NCI-H2196 treated with DMSO at 0.1 percent for 48 hours (cell line): ENCODE results near the gene KLF17.

Experiments used
- DNase-seq: peaks from one replicate; lab custom pipeline; 2025; ENCODE audit not compliant: unreplicated experiment; lab: John Stamatoyannopoulos, UW

KLF17 gene

DNA sequence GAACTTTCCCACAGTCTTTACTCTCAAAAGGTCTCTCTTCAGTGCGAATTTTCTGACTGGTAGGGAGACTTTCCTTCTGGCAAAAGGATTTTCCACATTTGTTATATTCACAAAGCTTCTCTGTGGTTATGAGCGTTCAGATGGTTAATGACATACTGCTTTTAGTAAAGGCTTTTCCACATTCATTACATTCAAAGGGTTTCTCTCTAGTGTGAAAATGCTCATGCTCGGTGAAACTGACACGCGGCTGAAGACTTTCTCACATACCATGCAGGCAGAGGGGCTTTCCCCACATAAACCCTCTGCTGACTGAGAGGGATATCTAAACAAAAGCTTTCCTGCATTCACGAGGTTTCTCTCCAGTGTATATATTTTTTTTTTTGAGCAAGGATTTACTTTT is 32.7 kb downstream of the KLF17 start:
- no peak for DNase-seq

DNA sequence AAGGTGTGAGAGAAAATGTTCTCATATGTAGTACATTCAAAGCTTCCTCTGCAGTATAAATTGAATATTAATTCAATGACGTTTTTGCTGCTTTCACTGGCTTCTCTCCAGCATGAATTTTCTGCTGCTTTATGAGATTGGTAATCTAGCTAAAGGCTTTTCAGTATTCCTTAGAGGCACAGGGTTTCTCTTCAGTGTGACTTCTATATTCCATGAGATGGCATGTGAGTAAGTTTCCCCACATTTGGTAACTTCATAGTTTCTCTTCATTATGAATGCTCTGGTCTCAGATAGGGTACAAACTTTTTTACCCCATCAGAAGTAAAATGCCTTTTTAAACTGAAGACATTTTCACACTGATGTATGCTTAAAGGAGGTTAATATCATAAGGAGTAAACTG is 33.2 kb downstream of the KLF17 start:
- no peak for DNase-seq

DNA sequence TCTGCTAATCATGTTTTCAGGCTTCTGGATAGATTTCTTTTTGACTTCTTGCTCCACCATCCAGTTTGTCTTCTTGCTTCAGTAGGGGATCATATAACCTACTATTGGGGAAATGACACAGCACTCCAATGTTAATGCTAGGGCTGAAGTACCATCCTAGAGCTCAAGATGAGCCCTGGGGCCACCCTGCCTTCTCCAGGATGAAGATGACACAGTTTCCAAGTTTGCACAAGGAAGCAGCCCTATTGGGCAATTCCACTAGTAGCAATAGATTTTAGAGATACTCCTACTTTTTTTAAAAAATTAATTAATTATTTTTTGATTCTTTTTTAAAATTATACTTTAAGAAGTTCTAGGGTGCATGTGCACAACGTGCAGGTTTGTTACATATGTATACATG is 34.1 kb downstream of the KLF17 start:
- no peak for DNase-seq

DNA sequence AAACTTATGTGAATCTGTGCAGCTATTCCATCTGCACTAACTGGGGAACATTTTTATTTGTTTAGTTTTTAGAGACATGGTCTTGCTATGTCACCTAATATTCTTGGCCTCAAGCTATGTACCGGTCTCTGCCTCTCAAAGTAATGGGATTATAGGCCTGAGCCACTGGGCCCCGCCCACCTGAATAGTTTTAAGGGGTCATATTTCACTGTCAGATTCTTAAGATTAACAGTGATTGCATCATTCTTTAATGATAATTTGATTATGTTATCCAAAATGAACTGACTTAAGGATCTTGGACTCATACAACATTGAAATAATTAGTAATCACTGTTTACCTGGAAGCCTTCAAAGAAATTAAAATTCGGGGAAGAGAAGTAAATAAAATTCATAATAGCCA is 35.4 kb downstream of the KLF17 start:
- DNase-seq = no peak

DNA sequence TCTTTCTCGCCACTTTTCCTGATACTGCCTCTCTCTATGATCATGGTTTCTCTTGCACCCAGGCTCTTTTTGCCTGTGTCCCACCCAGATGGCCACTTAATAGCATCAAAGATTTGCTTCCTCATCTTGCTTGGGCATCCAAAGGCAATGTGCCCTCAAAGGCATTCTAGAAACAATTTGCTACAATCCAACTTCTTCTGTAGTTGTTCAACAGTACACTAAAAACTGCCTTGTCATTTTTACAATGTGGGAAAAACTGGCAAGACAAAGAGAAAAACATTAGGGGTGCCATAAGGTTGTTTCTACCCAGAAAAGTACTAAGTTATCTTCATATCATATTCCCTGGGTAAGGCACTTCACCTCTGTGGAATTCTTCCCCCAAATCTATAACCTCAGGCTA is 39.3 kb downstream of the KLF17 start:
- DNase-seq = no peak

DNA sequence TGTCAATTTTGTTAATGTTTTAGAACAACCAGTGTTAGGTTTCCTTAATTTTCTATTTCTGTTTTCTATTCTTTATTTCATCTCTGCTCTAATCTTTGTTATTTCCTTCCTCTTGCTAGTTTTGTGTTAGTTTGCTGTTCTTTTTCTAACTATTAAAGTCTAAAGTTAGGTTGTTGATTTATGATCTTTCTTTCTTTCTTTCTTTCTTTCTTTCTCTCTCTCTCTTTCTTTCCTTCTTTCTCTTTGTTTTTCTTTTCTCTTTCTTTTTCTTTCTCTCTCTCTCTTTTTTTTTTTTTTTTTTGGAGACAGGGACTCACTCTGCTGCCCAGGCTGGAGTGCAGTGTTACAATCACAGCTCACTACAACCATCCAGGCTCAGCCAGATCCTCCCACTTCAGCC is 40.2 kb downstream of the KLF17 start:
- DNase-seq = no peak

DNA sequence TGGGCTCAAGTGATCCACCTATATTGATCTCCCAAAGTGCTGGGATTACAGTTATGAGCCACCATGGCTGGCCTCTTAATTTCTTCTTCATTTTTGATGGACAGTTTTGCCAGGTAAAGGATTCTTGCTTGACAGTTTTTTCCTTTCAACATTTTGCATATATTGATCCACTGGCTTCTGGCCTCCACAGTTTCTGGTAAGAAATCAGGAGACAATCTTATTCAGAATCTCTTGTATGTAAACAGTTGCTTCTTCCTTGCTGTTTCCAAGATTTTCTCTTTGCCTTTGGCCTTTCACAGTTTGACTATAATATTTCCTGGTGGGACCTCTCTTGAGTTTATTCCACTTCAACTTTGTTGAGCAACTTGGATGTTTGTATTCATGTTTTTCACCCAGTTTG is 42.9 kb downstream of the KLF17 start:
- DNase-seq = no peak

DNA sequence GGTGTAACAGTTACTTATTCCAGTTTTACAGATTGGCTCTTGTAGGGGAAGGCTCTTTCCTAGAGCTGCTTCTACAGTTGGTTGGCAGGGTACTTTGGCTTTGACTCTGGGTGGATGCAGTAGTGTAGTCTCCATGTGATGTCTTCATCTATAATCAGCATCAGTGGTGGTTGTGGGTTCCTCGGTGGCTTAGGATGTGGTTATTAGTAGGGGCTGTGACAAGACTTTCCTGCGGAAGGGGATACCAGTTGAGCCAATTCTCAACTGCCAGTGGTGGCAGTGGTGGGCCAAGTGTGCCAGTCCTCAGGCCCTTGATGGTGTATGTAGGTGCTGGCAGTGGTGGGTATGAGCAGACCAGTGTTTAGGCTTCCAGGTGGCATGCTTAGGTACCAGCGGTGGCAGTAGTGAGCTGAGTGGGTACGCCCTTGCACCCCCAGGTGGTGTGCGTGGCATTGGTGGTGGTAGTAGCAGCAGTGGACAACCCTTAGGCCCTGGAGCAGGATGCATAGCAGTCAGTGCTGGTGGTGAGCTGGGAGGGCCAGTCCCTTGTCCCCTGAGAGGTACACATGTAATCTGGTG is 50.0 kb downstream of the KLF17 start:
- DNase-seq = no peak

DNA sequence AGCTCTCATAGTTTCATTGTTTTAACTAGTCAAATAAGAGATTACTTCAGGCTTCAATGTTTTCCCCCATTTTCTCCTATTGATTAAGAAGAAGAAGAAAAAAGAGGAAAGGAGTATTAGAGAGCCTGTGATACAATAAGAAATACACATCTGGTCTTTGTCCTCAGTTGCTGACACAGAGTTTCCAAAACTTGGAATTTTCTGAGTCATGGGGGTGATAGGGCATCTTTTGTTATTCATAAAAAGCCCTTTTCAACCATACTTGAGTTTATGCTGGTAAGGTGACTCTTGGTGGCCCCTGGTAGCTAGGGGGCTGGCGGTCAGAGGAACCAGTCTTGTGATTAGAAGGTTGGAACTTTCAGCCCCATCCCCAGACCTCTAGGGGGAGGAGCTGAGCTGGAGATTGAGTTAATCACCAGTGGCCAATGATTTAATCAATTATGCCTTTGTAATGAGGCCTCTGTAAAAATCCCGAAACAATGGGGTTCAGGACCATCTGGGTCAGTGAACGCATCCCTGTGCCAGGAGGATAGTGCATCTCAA is 51.7 kb downstream of the KLF17 start:
- DNase-seq = no peak

DNA sequence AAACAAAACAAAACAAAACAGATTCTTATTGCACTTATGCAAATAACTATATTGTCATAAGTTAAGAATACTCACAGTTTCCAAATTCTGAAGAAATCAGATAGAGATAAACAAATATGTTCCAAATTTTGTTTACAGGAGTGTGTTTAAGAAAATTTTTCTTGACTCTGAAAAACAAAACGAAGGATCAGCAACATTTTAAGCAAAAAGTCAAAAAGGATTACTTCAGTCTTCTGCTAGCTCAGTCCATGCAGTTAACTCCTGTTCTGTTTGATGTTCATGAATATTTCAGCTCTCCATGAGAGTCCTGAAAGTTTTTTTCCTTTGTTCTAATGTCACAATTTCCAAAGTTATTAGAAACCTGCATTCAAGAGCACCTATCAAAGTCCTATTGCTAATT is 56.0 kb downstream of the KLF17 start:
- no peak for DNase-seq
